Mammary epithelial cell (primary cell): ENCODE data around the gene COP1.

Source experiments
- EZH2 ChIP-seq: IDR thresholded peaks from 2 replicates; pipeline ENCODE4 v1.6.1; 2012; ENCODE audit warnings: low read length, inconsistent platforms, borderline replicate concordance
- TF ChIP-seq, protein P1 (sequence below), 2 donors: IDR thresholded peaks in 1 of 2; conservative IDR thresholded peaks in 1 of 2; 2 replicates each; pipeline ENCODE4 v1.5.1; 2011 to 2012; ENCODE audit warnings: inconsistent platforms in 2 of 2, low read length in 2 of 2, mild to moderate bottlenecking in 2 of 2, control low read depth in 1 of 2, low read depth in 1 of 2; ENCODE audit not compliant: insufficient read depth in 1 of 2; ENCODE audit errors: extremely low read depth in 1 of 2

DNA sequence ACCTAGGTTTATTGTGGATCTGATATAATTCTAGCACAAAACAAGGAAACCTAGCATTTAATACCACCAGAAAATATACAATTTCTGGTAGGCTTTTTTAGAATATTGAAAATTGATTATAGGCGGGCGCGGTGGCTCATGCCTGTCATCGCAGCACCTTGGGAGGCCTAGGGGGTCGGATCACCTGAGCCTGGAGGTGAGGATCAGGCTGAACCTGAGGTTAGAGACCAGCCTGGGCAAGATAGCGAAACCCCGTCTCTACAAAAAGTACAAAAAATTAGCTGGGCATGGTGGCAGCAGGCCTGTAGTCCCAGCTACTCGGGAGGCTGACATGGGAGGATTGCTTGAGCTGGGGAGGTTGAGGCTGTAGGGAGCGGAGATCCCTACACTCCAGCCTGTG, 948 bp upstream of the COP1 start:
- TF ChIP-seq, protein P1, sequence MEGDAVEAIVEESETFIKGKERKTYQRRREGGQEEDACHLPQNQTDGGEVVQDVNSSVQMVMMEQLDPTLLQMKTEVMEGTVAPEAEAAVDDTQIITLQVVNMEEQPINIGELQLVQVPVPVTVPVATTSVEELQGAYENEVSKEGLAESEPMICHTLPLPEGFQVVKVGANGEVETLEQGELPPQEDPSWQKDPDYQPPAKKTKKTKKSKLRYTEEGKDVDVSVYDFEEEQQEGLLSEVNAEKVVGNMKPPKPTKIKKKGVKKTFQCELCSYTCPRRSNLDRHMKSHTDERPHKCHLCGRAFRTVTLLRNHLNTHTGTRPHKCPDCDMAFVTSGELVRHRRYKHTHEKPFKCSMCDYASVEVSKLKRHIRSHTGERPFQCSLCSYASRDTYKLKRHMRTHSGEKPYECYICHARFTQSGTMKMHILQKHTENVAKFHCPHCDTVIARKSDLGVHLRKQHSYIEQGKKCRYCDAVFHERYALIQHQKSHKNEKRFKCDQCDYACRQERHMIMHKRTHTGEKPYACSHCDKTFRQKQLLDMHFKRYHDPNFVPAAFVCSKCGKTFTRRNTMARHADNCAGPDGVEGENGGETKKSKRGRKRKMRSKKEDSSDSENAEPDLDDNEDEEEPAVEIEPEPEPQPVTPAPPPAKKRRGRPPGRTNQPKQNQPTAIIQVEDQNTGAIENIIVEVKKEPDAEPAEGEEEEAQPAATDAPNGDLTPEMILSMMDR (conservative IDR thresholded peaks at IDR 0.05 in 1 of 2, IDR thresholded peaks at IDR 0.05 in 1 of 2; ENCODE audit: extremely low read depth in 1 of 2, insufficient read depth in 1 of 2, low read depth in 1 of 2, low read length in 2 of 2) = no peak
- no peak for TF ChIP-seq EZH2
